SH-SY5Y (cell line): ENCODE results near the gene CASK.

ENCODE experiments used
- GATA2 ChIP-seq: IDR thresholded peaks from 2 replicates; pipeline ENCODE4 v1.6.1; 2011; ENCODE audit warnings: mild to moderate bottlenecking, low read depth, low read length
- GATA3 ChIP-seq: IDR thresholded peaks from 2 replicates; pipeline ENCODE4 v1.6.1; 2011; ENCODE audit warnings: low read depth, mild to moderate bottlenecking, low read length, moderate library complexity

- TF ChIP-seq GATA2 (no peak), GATA3 (no peak)
Observed at GRCh38 chrX:41667631-41668030, 255.7 kb downstream of the CASK start.
